Natural killer cell (primary cell): ENCODE measurements around the gene HDAC4. TPM values are rescaled to one million over a fixed set of nuclear protein-coding genes. Genes with fewer than 3 reads are reported as not detected.

Experiments
- ATAC-seq, 3 donors: fragments of 150-1000 bp in 2 of 3; fragments of 200-7000 bp in 1 of 3; cut with Tn5 transposase; 1 replicate in 1 of 3; 2 replicates in 2 of 3; pipeline ENCODE4 v1.10.0; 2021; ENCODE audit warnings: mild to moderate bottlenecking in 2 of 3, moderate library complexity in 2 of 3
- DNase-seq, 2 donors: peaks; one replicate each; pipeline versions ENCODE4 v3.0.0 to v3.0.0-alpha.2; 2013 to 2021; ENCODE audit warnings: mixed read lengths in 1 of 2
- H3K27ac ChIP-seq: one replicate; pipeline ENCODE4 v1.5.1; 2013; ENCODE audit warnings: mild to moderate bottlenecking, low read length
- H3K27me3 ChIP-seq: one replicate; pipeline ENCODE4 v1.6.1; 2013; ENCODE audit warnings: low read length; ENCODE audit not compliant: control insufficient read depth, insufficient read depth
- H3K36me3 ChIP-seq: one replicate; pipeline ENCODE4 v1.6.1; 2013; ENCODE audit warnings: low read length; ENCODE audit not compliant: control insufficient read depth, insufficient read depth
- H3K4me1 ChIP-seq: one replicate; pipeline ENCODE4 v1.6.1; 2013; ENCODE audit warnings: low read length; ENCODE audit not compliant: control insufficient read depth, insufficient read depth
- H3K4me3 ChIP-seq: one replicate; pipeline ENCODE4 v1.5.1; 2013; ENCODE audit warnings: low read length
- H3K9me3 ChIP-seq: one replicate; pipeline ENCODE4 v1.6.1; 2013; ENCODE audit warnings: low read length; ENCODE audit not compliant: control insufficient read depth, insufficient read depth
- H3K27ac Mint-ChIP-seq, 2 donors: one replicate each; pipeline ENCODE4 v1.8.0; 2022; ENCODE audit warnings: mild to moderate bottlenecking in 2 of 2, mixed read lengths in 2 of 2, moderate library complexity in 1 of 2
- H3K27me3 Mint-ChIP-seq, 2 donors: one replicate each; pipeline ENCODE4 v1.8.0; 2022; ENCODE audit warnings: low read depth in 2 of 2, mixed read lengths in 2 of 2
- H3K36me3 Mint-ChIP-seq: one replicate; pipeline ENCODE4 v1.8.0; 2022; ENCODE audit warnings: mixed read lengths
- H3K4me1 Mint-ChIP-seq, 2 donors: one replicate each; pipeline ENCODE4 v1.8.0; 2022; ENCODE audit warnings: mixed read lengths in 2 of 2
- H3K4me3 Mint-ChIP-seq: one replicate; pipeline ENCODE4 v1.8.0; 2022; ENCODE audit warnings: mild to moderate bottlenecking, moderate library complexity, mixed read lengths
- H3K9me3 Mint-ChIP-seq, 2 donors: one replicate each; pipeline ENCODE4 v1.8.0; 2022; ENCODE audit warnings: mixed read lengths in 2 of 2
- WGBS: methylation state at CpG from one replicate; pipeline ENCODE4 v1.1.7; 2013; ENCODE audit warnings: missing lambda C conversion rate; ENCODE audit not compliant: insufficient coverage; 5-methylcytosine and 5-hydroxymethylcytosine counted together
- intact Hi-C: fragments of 100-400 bp; cut with micrococcal nuclease; formaldehyde crosslinking; loops from one replicate; pipeline ENCODE4 v1.14.2; 2022
- total RNA-seq, 4 donors: library from RNA; stranded (reverse); fragments of 120-200 nt in 1 of 4; gene quantifications; one replicate each; pipeline versions ENCODE4 v1.2.3 to v1.2.4, GENCODE V29; 2013 to 2022
- TF ChIP-seq, protein P1 (sequence below): fragments of 200-600 bp; IDR thresholded peaks from one replicate; pipeline ENCODE4 v1.8.0; 2022; ENCODE audit warnings: antibody characterized with exemption

Gene HDAC4
- total RNA-seq, 3 donors from 2014 or later (not counting 1 experiment from before 2014, with no cell fraction given) = 74.9 to 105 (median 100) TPM

DNA sequence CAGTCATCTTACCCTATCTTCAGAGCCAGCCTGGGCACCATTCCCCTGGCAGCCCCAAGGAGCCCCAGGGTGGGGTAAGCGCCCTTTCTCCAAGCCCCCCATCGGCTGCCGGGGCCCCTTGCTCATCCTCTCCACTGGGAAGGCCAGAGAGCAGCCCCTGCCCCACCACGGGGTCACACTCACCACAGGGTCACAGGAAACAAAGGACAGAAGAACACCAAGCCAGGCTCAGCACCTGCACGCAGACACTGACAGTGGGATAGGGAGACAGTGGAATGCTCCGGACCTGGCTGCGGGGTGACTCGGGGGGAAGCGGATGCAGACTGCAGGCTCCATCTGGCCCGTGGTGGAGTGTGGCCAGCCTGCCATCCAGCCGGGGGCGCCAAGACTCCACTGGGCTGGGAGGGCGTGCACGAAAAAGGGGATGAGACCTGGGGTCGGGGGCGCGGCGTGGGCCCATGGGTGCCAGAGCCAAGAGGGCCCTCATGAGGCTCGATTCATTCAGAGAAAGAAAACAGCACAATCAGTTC is 21.1 kb downstream of the HDAC4 start:
- Histone ChIP-seq H3K4me3 (no peak overlapping the region), H3K27ac (no peak overlapping the region), H3K36me3 (peaks cover 4% of the 10 kb centered on the region), H3K4me1 (peaks cover 20% of the 10 kb centered on the region), H3K27me3 (no peaks in the 10 kb centered on the region), H3K9me3 (no peaks in the 10 kb centered on the region)
- H3K9me3 Mint-ChIP-seq = no peaks in the 10 kb centered on the region
- TF ChIP-seq, protein P1, sequence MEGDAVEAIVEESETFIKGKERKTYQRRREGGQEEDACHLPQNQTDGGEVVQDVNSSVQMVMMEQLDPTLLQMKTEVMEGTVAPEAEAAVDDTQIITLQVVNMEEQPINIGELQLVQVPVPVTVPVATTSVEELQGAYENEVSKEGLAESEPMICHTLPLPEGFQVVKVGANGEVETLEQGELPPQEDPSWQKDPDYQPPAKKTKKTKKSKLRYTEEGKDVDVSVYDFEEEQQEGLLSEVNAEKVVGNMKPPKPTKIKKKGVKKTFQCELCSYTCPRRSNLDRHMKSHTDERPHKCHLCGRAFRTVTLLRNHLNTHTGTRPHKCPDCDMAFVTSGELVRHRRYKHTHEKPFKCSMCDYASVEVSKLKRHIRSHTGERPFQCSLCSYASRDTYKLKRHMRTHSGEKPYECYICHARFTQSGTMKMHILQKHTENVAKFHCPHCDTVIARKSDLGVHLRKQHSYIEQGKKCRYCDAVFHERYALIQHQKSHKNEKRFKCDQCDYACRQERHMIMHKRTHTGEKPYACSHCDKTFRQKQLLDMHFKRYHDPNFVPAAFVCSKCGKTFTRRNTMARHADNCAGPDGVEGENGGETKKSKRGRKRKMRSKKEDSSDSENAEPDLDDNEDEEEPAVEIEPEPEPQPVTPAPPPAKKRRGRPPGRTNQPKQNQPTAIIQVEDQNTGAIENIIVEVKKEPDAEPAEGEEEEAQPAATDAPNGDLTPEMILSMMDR = no peak
- peak in 1 of 2 donors; percentile 14 for DNase-seq
- ATAC-seq = no peak
- no peaks in the 10 kb centered on the region for H3K36me3 Mint-ChIP-seq
- H3K27ac Mint-ChIP-seq = peak overlapping the region in 1 of 2 donors; percentile 44
- H3K27me3 Mint-ChIP-seq = no peaks in the 10 kb centered on the region
- 98% methylated on average over 19 of the region's 19 CpGs for WGBS
- H3K4me1 Mint-ChIP-seq = peaks cover 32 to 33% of the 10 kb centered on the region in 2 donors
- H3K4me3 Mint-ChIP-seq = peak overlapping the region; percentile 17
- intact Hi-C loops = loop anchor here (5.0 kb wide), 1 partner anchor 112 kb away; no protein-coding TSS in a partner anchor

GRCh38 chr2:239378918-239379640 is 21.7 kb downstream of the HDAC4 start:
- no peaks in the 10 kb centered on the region for H3K9me3 Mint-ChIP-seq
- H3K4me3 ChIP-seq = no peak overlapping the region
- H3K27ac ChIP-seq = no peak overlapping the region
- TF ChIP-seq, protein P1 = no peak
- peak overlapping the region in 1 of 2 donors; percentile 44 for H3K27ac Mint-ChIP-seq
- ATAC-seq (no peak), DNase-seq (peak in 1 of 2 donors; percentile 9)
- intact Hi-C loops = no loop called here
- WGBS = 94% methylated on average over 20 of the region's 20 CpGs
- peaks cover 20% of the 10 kb centered on the region for H3K4me1 ChIP-seq
- peaks cover 4% of the 10 kb centered on the region for H3K36me3 ChIP-seq
- no peaks in the 10 kb centered on the region for H3K36me3 Mint-ChIP-seq
- no peaks in the 10 kb centered on the region for H3K27me3 ChIP-seq
- H3K4me3 Mint-ChIP-seq = no peak overlapping the region
- H3K9me3 ChIP-seq = no peaks in the 10 kb centered on the region
- peaks cover 32 to 33% of the 10 kb centered on the region in 2 donors for H3K4me1 Mint-ChIP-seq
- H3K27me3 Mint-ChIP-seq = no peaks in the 10 kb centered on the region

DNA sequence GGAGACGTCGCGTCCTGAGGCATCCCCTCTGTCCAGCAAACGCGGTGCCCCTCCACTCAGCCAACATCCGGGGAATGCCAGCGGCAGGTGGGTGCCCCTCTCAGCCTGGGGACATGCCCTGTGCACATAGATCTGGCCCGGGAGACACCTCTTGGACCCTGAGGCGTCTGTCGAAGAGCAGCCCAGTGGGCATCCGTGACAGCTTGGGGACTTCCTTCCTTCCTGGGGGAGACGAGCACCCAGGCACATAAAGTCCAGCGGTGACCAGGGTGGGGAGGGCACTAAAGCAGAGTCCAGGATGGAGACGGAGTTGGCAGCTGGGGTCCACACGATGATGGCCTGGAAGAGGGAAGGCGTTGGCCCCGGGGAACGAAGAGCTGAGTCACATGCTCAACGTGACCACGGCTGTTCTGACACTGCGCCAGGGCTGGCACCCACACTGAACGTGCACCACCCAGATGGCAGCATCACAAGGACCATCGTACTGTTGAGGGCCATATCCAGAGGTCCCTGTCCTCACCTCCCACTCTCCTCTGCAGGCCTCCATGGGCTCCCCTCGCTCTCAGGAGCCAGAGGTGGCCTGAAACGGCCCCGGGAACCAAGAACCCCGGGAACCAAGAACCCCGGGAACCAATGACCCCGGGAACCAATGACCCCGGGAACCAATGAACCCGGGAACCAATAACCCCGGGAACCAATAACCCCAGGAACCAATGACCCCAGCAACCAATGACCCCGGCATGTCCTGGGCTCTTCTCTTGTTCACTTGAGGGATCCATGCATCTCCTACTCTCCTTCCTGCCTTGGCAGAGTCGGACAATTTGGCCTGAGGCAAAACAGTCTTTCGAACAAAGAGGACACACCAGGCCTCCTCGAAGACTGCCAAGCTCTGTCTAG is 22.6 kb downstream of the HDAC4 start:
- no peak overlapping the region for H3K4me3 Mint-ChIP-seq
- intact Hi-C loops = no loop called here
- no peaks in the 10 kb centered on the region for H3K27me3 ChIP-seq
- H3K4me3 ChIP-seq = no peak overlapping the region
- H3K4me1 Mint-ChIP-seq = peaks cover 29 to 32% of the 10 kb centered on the region in 2 donors
- 94% methylated on average over 36 of the region's 36 CpGs for WGBS
- DNase-seq = peak in 1 of 2 donors; percentile 10
- no peaks in the 10 kb centered on the region for H3K36me3 Mint-ChIP-seq
- H3K27ac ChIP-seq = no peak overlapping the region
- H3K36me3 ChIP-seq = peaks cover 4% of the 10 kb centered on the region
- H3K4me1 ChIP-seq = peaks cover 20% of the 10 kb centered on the region
- ATAC-seq = no peak
- H3K27me3 Mint-ChIP-seq = no peaks in the 10 kb centered on the region
- H3K9me3 Mint-ChIP-seq = no peaks in the 10 kb centered on the region
- TF ChIP-seq, protein P1 = no peak
- H3K9me3 ChIP-seq = no peaks in the 10 kb centered on the region
- no peak overlapping the region for H3K27ac Mint-ChIP-seq
